HL-60 (cell line): ENCODE results near the gene SYNM.

Source experiments
- DNase-seq, 2 experiments: peaks; one replicate each; pipeline ENCODE4 v3.0.0-alpha.2; 2010 to 2020; ENCODE audit warnings: low read depth in 1 of 2, low spot score in 1 of 2
- H3K27ac ChIP-seq: fragments of 250-450 bp; sonication (Bioruptor Pico); replicated peaks from 2 replicates; pipeline ENCODE4 v1.5.1; 2020; ENCODE audit warnings: mild to moderate bottlenecking, moderate library complexity
- H3K27me3 ChIP-seq: fragments of 250-450 bp; sonication (Bioruptor Pico); 2 replicates; pipeline ENCODE4 v1.5.1; 2021; ENCODE audit warnings: mild to moderate bottlenecking, moderate library complexity; ENCODE audit not compliant: insufficient read depth, poor library complexity, severe bottlenecking
- H3K4me3 ChIP-seq: replicated peaks from 2 replicates; pipeline ENCODE4 v1.5.1; 2011; ENCODE audit warnings: mild to moderate bottlenecking, control low read depth, low read length; ENCODE audit not compliant: insufficient read depth
- CTCF ChIP-seq: IDR thresholded peaks from one replicate; pipeline ENCODE4 v1.5.1; 2011; ENCODE audit warnings: low read length, control low read depth, inconsistent platforms; ENCODE audit not compliant: insufficient read depth
- GABPA ChIP-seq: IDR thresholded peaks from 2 replicates; pipeline ENCODE4 v1.6.1; 2012; ENCODE audit warnings: low read depth
- POLR2AphosphoS5 ChIP-seq: IDR thresholded peaks from 2 replicates; pipeline ENCODE4 v1.6.1; 2012; ENCODE audit warnings: low read depth
- REST ChIP-seq: IDR thresholded peaks from 2 replicates; pipeline ENCODE4 v1.6.1; 2012; ENCODE audit warnings: low read depth; ENCODE audit not compliant: insufficient replicate concordance
- SPI1 ChIP-seq: IDR thresholded peaks from 2 replicates; pipeline ENCODE4 v1.6.1; 2012; ENCODE audit warnings: low read depth, mild to moderate bottlenecking, borderline replicate concordance

SYNM gene

GRCh38 chr15:99084965-99085364 lies 19.9 kb upstream of the SYNM start:
- DNase-seq, result no peak
- TF ChIP-seq POLR2AphosphoS5 (no peak), CTCF (no peak), REST (no peak), SPI1 (no peak), GABPA (no peak)
- no peaks in the 10 kb centered on the region for H3K27me3 ChIP-seq
- H3K4me3 ChIP-seq, result no peak overlapping the region
- H3K27ac ChIP-seq, result no peak overlapping the region

GRCh38 chr15:99085413-99086326 lies 19.2 kb upstream of the SYNM start:
- Histone ChIP-seq H3K4me3 (no peak overlapping the region), H3K27me3 (no peaks in the 10 kb centered on the region), H3K27ac (no peak overlapping the region)
- TF ChIP-seq GABPA, result no peak
- no peak for TF ChIP-seq POLR2AphosphoS5
- TF ChIP-seq SPI1, result no peak
- no peak for TF ChIP-seq REST
- no peak for TF ChIP-seq CTCF
- no peak for DNase-seq

- TF ChIP-seq GABPA (no peak), POLR2AphosphoS5 (no peak), SPI1 (no peak), CTCF (no peak), REST (no peak)
- no peak overlapping the region for H3K4me3 ChIP-seq
- DNase-seq, result no peak
These were observed 18.6 kb upstream of the SYNM start for GRCh38 chr15:99086327-99086667.

More at GRCh38 chr15:99086327-99086667, 18.6 kb upstream of the SYNM start:
- no peaks in the 10 kb centered on the region for H3K27me3 ChIP-seq
- H3K27ac ChIP-seq, result no peak overlapping the region
